NT2/D1 (cell line): ENCODE results near the gene PALLD.

Experiments
- SUZ12 ChIP-seq: IDR thresholded peaks from 2 replicates; pipeline ENCODE4 v1.6.1; 2011; ENCODE audit not compliant: insufficient read length, insufficient read depth; ENCODE audit errors: extremely low read depth
- YY1 ChIP-seq: IDR thresholded peaks from 2 replicates; pipeline ENCODE4 v1.6.1; 2011; ENCODE audit not compliant: insufficient read length, insufficient read depth
- ZNF274 ChIP-seq: IDR thresholded peaks from 2 replicates; pipeline ENCODE4 v1.6.1; 2011; ENCODE audit warnings: mild to moderate bottlenecking, low read depth, low read length

GRCh38 chr4:168656946-168657473 lies 160.2 kb downstream of the PALLD start:
- no peak for TF ChIP-seq ZNF274
- TF ChIP-seq SUZ12 = no peak
- TF ChIP-seq YY1 = no peak
